IPS-NIHi7 (cell line): ENCODE measurements around the gene MAL.
A peak's percentile ranks its signal among the peaks of the same experiment; 100 is the strongest.

Experiments
- DNase-seq: peaks from one replicate; pipeline ENCODE4 v3.0.0; 2012; ENCODE audit warnings: mixed read lengths; ENCODE audit errors: extremely low spot score

Gene MAL

DNA sequence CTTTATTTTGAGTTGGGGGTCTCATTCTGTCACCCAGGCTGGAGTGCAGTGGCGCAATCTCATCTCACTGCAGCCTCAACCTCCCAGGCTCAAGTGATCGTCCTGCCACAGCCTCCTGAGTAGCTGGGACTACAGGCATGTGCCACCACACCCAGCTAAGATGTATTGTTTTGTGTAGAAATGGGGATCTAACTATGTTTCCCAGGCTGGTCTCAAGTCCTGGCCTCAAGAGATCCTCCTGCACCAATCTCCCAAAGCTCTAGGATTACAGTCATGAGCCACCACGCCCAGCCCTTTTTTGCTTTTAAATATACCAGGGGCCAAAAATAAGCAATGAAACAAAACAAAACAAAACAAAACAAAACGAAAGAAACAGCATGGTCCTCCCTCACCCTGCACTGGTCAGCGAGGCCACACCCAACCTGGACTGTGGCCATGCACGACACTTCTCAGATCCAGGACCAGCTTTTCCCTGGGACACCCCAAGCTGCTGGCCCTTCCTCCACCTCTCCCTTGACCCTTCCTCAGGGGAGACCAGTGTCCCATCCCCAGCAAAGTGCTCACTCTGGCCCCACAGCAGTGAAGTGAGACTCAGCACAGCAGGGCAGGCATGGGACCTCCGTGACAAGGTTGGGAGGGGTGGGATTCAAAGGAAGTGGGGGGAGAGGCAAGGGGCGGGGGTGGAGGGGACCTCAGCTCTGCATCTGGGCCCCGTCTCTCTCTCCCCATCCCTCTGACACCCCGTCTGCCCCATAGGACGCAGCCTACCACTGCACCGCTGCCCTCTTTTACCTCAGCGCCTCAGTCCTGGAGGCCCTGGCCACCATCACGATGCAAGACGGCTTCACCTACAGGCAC is 23.5 kb downstream of the MAL start:
- no peak for DNase-seq

DNA sequence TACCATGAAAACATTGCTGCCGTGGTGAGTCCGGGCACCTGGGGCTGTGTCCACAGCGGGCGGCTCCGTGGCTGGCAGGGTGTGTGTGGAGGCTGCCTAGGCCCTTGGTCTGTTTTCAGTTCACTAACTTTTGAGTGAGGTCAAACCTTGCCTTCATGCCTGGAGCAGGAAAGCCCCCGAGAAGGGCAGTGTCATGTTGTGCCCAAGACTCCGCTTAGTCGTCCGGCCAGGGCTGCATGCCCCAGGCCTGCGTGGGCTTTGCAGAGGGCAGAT is 24.1 kb downstream of the MAL start:
- DNase-seq: no peak

DNA sequence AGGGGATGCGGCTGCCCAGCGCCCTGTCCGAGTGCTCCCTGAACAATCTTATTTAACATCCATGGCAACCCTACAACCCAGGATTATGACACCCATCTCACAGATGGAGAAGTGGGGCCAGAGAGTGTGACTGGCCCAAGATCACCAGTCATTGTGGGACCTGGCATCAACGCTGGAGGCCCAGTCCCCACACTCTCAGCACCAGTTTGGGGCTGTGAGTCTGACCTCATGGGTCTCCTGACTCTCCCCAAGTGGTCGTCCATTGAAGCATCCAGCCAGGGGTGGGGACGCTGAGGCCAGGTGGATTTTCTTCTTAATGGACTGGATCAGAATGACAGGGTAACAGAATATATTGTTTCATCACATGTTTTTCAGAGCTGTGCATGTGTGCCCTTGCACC is 24.5 kb downstream of the MAL start:
- DNase-seq: no peak

DNA sequence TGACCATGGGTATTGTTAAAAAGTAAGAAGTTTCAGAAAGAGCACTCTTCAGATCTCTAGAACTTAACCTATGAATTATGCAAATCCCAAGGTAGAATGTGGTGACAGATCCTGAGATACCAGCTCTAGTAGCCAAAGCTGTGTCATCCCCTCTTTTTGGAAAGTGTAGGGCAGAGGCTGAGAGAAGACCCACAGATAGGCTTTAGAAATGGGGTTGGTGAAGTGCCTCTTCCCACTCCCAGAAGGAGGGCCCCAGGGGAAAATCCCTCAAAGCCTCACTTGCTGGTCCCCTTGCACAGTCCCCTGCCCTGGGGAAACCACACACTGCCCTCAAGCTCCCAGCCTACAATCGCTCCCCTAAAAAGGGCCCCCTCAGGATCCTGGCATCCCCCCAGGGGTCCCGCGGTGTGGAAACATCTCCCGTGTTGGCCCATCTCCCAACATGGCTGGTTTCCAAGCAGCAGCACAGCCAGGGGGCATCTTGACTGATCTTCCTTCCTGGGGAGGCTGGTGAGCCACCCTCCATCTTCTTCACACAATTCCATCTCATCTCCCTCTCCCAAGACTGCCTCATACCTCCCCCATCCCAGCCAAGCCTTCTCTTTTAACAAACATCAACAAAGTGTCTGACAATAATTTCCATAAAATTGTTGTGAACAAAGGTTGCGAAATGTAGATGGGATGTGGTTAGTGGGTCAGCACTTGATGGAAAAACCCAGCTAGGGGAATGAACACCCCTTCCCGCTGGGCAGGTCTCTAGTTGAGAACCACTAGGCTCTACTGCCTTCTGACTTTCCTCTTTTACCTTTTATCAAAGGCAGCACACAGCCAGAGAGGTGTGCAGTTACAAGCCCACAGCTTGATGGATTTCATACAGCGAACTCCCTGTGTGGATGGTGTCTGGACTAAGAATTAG is 25.1 kb downstream of the MAL start:
- DNase-seq: no peak

DNA sequence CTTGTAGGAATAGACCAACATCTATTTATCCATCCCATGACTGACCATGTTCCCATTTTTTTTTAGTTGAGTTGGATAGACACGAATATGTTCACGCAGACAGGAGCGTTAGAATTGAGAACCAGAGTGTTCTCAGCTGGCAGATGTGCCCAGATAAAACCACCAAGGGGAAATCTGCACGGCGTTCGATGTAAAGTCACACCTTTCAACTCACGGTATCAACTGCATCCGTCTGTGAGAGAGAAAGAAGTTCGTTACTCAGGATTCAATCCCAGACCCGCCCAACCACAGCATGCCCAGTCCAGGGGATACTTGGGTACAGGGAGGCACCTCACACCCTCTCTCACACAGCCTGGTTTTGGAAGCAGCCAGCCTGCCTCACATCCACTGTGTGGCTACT is 26.1 kb downstream of the MAL start:
- no peak for DNase-seq

DNA sequence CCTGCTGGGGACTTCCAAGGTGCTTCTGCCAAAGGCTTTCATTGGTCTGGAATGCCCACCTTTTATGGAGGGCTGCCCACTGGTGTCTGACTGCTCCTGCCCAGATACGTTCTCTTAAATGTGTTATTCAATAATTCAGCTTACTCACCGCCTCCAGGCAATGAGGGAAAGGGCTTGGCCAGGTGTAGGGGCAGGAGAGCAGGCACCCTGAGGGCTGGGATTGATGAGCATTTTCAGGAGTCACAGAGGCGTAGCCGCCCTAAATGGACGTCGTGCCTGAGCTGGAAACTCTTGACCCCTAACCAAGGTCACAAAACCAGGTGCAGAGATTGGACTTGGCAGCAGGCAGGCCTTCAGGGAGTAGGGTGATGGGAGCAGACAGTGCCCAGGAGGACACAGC is 26.8 kb downstream of the MAL start:
- no peak for DNase-seq

DNA sequence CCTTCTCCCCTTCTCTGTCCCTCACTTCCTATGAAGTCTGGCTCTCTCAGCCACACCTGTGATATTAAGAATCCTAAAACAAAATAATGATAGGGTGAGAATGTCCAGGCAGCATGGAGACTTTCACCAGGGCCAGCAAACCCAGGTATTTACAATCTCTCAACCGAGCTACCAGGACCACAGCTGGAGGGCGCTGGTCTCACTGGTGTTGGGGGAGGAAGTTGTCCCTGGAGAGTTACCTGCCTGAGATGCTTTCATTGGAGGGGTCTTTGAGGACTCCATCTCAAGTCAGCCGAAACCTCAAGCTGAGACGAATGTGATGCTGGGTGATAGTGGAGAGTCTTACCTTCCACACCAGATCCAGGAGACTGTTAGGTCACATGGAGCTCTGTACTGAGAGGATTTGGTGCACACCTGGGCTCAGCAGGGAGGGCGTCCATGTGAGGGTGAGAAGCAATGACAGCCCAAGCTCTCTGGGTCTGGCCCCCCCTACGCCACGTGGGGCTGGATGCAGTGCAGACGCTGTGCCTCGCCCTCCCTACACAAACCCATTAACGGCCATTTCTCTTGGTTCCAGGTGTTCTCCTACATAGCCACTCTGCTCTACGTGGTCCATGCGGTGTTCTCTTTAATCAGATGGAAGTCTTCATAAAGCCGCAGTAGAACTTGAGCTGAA is 27.4 kb downstream of the MAL start:
- DNase-seq: peak; percentile 40

DNA sequence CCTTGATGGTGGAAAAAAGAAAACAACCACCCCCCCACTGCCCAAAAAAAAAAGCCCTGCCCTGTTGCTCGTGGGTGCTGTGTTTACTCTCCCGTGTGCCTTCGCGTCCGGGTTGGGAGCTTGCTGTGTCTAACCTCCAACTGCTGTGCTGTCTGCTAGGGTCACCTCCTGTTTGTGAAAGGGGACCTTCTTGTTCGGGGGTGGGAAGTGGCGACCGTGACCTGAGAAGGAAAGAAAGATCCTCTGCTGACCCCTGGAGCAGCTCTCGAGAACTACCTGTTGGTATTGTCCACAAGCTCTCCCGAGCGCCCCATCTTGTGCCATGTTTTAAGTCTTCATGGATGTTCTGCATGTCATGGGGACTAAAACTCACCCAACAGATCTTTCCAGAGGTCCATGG is 28.0 kb downstream of the MAL start:
- peak; percentile 76 for DNase-seq

DNA sequence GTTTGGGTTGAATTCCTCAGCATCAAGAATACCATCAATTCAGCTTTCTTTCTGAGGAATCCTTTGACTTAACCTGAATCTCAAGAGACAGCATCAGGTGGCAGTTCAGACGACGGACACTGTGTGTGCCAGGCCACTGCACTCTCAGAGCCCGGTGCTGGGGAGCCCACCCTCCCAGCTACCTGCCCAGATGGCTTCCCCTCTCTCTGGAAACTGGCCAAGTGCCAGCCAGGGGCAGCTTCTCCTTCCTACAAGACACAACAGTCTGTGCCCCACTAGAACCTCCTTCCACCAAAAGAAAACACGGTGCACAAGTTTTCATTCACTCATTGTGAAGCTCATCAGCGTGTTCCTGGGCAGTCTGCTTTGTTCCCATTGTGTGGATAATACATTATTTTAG is 28.5 kb downstream of the MAL start:
- no peak for DNase-seq

DNA sequence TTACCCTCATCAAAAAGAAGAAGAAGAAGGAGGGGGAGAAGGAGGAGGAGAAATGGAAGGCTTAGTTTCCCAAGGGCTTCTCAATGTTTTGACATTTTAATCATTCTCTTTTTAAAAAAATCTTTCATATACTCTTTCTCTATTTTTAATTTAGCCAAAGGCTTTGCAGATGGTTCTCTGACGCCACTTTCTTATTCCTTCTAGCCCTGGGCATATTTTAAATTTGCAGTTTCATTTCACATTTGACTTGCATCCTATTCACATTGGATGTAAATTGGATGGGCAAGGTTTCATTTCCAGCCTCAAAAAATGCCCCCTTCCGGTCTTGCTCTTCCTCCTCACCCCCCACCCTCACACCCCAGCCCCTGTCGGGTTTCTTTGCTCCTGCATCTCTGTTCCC is 29.8 kb downstream of the MAL start:
- DNase-seq: no peak

DNA sequence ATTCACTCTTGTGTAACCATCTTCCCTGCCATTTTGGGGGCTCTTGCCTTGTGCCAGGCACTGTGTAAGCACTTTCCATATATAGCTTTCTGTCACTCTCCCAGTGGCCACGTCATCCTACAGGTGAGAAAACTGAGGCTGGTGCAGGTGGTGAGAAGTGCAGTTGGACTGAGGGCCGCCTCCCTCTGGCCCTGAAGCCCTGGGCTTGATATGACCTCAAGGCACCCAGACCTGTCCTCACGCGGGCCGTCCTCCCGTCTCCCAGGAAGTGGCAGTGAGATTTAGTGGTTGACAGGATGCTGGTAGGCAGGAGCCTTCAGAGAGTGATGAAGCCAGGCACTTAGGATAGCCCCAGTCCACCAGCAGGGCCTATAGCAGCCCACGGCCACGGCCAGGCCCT is 30.5 kb downstream of the MAL start:
- DNase-seq: no peak

DNA sequence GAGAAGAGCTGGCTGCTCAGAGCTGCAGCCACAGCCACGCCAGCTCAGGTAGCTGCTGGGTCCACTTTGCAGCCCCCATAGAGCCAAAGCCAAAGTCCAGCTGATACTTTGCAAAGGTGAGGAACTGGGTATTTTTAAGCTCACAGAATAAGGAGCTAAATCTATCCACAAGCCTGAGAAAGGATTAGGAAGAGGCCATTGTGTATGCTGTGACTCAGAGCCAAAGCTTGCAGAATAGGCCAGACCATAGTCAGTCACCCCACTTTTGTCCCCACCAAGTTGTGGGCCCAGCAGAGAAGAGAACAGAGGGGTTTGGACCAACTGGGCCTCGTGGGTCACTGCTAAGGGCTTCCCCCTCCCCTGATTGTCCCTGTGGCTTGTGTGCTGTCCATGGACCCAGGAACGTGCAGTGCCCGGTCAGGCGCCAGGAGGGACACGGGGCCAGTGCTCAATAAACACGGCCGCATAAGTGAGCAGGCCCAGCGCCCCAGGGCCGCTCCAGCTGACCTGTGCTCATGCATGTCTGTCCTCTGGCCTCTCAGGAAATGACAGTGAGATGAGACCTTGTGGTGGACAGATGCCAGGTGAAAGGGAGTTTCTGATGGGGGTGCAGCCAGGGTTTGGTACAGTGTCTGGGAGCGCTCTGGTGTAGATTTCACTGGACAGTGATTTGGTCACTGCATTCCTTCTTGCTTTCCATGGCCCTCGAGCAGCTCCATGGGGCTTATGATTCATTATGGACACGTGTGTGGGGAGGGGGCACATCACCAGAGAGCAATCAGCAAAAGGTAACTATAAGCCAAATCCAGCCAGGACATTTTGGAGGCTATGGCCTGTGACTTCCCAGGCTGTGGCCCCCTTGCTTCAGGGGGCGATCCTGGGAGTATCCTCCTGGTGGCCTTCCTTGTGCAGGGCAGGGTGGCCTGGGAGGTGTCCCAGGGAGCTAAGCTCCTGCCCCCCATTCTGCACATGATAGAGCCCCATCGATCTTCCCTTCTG is 31.3 kb downstream of the MAL start:
- no peak for DNase-seq

DNA sequence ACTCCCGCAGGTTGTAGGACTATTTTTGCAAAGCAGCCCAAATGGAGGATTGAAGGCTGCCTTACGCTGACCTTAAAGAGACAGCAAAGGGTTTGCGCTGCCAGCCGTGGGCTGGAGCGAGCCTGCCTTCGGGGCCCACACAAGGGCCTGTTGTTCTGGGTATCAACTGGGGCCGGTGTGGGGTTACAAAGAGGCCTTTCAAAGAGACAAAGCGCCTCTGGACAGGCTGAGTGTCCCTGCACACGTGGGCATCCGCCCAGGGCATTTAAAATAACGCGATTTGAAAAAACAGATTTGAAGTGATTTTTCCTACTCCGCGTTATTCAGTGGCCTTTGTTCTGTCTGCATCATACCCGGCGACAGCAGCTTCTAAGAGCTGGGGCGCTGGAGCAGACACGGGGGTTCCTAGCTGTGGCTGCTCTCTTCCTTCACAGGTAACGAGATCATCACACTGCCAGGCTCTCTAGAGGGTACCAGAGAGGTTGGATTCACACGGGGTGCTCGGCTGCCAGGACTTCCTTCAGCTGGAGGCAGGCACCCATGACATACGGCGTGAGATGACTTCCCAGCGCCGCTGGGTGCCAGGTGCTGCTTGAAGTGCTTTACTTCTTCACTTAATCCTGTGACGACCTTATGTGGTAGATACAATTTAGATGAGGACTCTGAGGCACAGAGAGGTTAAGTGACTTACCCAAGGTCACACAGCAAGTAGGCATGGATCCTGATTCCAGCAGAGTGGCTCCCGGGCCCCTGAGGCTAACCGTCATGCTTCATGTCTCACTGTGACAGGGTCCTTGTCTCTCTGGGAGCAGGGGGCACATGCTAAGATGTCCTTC is 32.2 kb downstream of the MAL start:
- DNase-seq: no peak

DNA sequence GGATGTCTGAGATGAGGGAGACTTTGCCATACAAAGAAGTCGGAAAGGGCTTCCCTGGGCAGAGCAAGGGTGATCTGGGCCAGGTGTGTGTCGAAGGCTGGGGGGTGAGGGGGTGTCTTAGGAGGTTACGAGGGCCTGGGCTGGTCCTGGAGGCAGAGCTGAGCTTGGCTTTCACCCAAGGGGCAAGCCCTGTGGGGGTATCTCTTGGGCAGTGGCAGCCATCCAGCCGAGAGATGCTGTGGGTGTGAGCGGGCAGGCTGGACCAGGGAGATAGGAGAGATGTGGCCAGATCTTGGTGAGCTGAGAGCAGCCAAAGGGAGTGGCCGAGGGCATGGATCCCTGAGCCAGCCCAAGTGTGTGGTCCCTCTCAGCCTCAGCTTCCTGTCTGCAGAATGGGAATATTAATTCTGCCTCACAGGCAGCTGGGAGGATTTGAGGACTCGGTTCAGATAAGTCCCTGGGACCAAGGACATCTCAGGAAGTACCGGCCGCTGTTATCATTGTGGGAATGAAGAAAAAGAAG is 33.0 kb downstream of the MAL start:
- DNase-seq: no peak

DNA sequence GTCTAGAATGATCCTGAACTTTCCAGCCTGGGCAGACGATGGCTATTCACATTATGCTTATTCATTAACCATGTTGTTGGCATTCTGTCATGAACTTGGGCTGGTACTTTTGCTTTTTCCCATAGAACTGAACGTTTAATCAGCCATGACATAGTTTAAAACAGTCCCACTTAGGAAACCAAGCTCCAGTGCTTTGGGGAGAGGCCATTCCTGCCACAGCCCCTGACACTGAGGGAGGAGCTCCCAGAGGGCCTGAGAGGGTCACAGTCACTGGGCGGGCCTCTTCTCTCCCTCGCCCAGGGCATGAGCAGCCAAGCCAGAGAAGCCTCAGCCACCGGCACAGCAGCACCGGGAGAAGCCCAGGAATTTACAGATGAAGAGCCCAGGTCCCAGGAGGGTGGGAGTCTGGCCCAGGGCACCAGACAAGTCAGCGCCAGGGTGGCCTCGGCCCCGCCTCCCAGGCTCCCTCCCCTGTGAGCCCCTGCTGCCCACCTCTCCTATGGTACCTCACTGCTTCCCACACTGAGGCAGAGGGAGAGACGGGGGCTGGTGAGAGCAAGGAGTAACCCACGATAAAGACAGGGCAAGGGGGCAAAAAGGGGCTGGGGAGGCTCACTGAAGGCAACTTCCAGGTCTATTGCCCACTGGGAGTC is 33.6 kb downstream of the MAL start:
- DNase-seq: no peak

DNA sequence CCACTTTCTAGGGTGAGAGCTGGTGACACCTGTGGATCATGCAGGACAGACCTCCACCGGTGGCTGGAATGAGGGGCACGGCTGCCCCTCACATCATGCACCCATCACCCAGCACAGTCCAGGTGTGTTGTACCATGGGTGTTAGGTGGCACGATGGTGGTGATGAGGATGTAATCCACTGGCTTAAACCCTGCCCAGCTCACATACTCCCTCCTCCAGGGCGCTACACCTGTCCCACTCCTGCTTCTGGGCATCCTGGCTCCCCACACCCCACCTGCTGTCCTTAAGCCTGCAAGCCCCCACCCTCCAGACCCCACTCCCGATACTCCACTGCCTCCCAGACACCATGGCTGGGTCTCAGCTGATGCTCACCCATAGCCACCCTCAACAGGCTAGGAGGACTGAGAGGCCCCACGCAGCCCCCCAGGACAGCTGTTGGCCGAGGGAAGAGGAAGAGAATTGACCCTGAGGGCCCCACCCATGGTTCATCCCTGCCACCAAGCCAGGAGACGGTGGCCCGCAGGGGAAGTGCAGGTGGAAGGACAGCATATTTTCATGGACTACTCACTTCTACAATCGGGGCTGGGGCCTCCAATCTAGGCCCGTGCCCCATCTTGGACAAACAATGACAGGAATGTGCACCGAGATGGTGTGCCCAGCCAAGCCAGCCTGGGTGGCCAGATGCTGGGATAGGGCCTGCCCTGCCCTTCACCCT is 34.3 kb downstream of the MAL start:
- DNase-seq: no peak

DNA sequence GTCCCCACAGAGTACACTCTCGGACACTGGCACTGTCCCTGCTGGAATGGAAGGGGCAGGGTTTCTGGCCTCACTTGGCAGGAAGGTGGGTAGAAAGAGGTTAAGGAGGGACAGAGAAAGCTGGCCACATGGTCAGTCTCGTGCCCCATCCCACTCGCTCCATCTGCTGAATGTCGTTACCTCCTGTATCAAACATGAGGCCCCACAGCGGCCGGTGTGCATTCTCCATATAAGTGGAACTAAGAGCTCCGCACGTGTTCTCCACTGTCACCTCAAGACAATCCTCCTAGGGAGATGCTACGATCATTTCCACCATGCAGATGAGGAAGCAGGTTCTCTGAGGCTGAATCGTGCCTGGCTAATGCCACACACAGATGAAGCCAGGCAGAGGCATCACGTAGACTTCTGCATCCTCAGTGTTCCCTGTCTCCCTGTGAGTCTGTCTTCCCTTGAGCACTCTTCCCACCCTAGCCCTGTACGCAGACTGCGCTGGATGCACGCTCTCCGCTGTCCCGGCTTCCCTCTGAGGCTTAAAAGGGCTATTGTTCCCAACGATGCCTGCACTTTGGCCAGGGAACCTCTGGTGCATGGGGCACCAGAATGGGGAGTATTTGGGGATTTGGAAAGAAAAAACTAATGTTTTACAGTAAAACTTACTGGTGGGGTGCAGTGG is 35.1 kb downstream of the MAL start:
- no peak for DNase-seq

DNA sequence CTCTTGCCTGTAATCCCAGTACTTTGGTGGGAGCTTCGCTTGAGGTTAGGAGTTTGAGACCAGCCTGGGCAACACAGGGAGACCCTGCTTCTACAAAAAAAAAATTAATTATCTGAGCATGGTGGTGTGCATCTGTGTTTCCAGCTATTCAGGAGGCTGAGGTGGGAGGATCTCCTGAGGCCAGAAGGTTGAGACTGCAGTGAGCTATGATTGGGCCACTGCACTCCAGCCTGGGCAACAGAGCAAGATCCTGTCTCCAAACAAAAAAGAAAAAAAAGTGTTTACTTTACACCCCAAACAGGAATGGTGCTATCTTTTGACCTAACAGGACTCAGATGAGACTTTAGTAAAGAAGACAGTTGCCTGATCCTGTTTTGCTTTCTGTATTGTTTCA is 35.6 kb downstream of the MAL start:
- no peak for DNase-seq
